Tibial artery (tissue), 4 donors: ENCODE measurements around the gene CTNNA3.

ENCODE experiments used
- DNase-seq, 2 donors: peaks; one replicate each; pipeline ENCODE4 v3.0.0-alpha.2; 2019
- H3K27ac ChIP-seq, 2 donors: fragments of 200-600 bp; sonication (generic) in 1 of 2; 1 replicate in 1 of 2; 2 replicates in 1 of 2; pipeline ENCODE4 v1.5.1; 2018 to 2019; ENCODE audit warnings: mild to moderate bottlenecking in 1 of 2
- H3K27me3 ChIP-seq, 2 donors: fragments of 200-600 bp; sonication (generic) in 1 of 2; one replicate each; pipeline versions ENCODE4 v1.5.1 to v1.6.0; 2016 to 2019
- H3K36me3 ChIP-seq, 3 donors: fragments of 200-600 bp; sonication (generic) in 2 of 3; one replicate each; pipeline ENCODE4 v1.5.1; 2016 to 2019; ENCODE audit warnings: mild to moderate bottlenecking in 2 of 3
- H3K4me1 ChIP-seq, 4 donors: fragments of 200-600 bp; sonication (generic) in 2 of 4; 1 replicate in 3 of 4; 2 replicates in 1 of 4; pipeline ENCODE4 v1.5.1; 2016 to 2019
- H3K4me3 ChIP-seq, 2 donors: fragments of 200-600 bp; sonication (generic) in 1 of 2; 1 replicate in 1 of 2; 2 replicates in 1 of 2; pipeline ENCODE4 v1.5.1; 2018 to 2019; ENCODE audit warnings: mild to moderate bottlenecking in 2 of 2
- H3K9me3 ChIP-seq, 3 donors: fragments of 200-600 bp; sonication (generic) in 1 of 3; one replicate each; pipeline ENCODE4 v1.5.1; 2016 to 2019
- CTCF ChIP-seq, 2 experiments: fragments of 200-600 bp in 1 of 2; fragments of 450-650 bp in 1 of 2; IDR thresholded peaks; one replicate each; pipeline ENCODE4 v1.5.1; 2017 to 2019; ENCODE audit warnings: antibody characterized with exemption in 2 of 2, mild to moderate bottlenecking in 1 of 2, moderate library complexity in 1 of 2
- intact Hi-C: fragments of 100-400 bp; cut with DNase I; formaldehyde crosslinking; loops from one replicate; pipeline ENCODE4 v1.15.0; 2023; ENCODE audit warnings: low total_unique reads

The CTNNA3 gene

GRCh38 chr10:66049335-66049734 lies 1646.7 kb downstream of the CTNNA3 start:
- H3K27ac ChIP-seq = no peak overlapping the region
- H3K9me3 ChIP-seq = peaks cover 0 to 10% (median 4%) of the 10 kb centered on the region in 3 donors
- H3K27me3 ChIP-seq = no peaks in the 10 kb centered on the region
- DNase-seq = no peak
- no peaks in the 10 kb centered on the region for H3K4me1 ChIP-seq
- no peak for TF ChIP-seq CTCF (IDR thresholded peaks at IDR 0.05)
- H3K4me3 ChIP-seq = no peak overlapping the region
- intact Hi-C loops = no loop called here
- no peaks in the 10 kb centered on the region for H3K36me3 ChIP-seq

- DNase-seq = no peak
- peaks cover 0 to 8% (median 4%) of the 10 kb centered on the region in 3 donors for H3K9me3 ChIP-seq
- H3K36me3 ChIP-seq = no peaks in the 10 kb centered on the region
- TF ChIP-seq CTCF (IDR thresholded peaks at IDR 0.05) = no peak
- no peak overlapping the region for H3K4me3 ChIP-seq
- no peaks in the 10 kb centered on the region for H3K27me3 ChIP-seq
- intact Hi-C loops = no loop called here
- no peaks in the 10 kb centered on the region for H3K4me1 ChIP-seq
- H3K27ac ChIP-seq = no peak overlapping the region
Measured at GRCh38 chr10:66045859-66046258, 1650.1 kb downstream of the CTNNA3 start.

GRCh38 chr10:66041771-66042170 lies 1654.2 kb downstream of the CTNNA3 start:
- no peak for TF ChIP-seq CTCF (IDR thresholded peaks at IDR 0.05)
- intact Hi-C loops = no loop called here

GRCh38 chr10:66038623-66039022 lies 1657.4 kb downstream of the CTNNA3 start:
- Histone ChIP-seq H3K36me3 (no peaks in the 10 kb centered on the region), H3K4me3 (no peak overlapping the region), H3K27me3 (no peaks in the 10 kb centered on the region), H3K4me1 (no peaks in the 10 kb centered on the region), H3K27ac (no peak overlapping the region), H3K9me3 (no peaks in the 10 kb centered on the region)
- TF ChIP-seq CTCF (IDR thresholded peaks at IDR 0.05) = no peak
- no peak for DNase-seq
- intact Hi-C loops = no loop called here

More at GRCh38 chr10:66041771-66042170, 1654.2 kb downstream of the CTNNA3 start:
- Histone ChIP-seq H3K4me3 (no peak overlapping the region), H3K27me3 (no peaks in the 10 kb centered on the region), H3K36me3 (no peaks in the 10 kb centered on the region), H3K9me3 (peaks cover 0 to 8% (median 0%) of the 10 kb centered on the region in 3 donors), H3K27ac (no peak overlapping the region), H3K4me1 (no peaks in the 10 kb centered on the region)
- no peak for DNase-seq

GRCh38 chr10:66026321-66026720 lies 1669.7 kb downstream of the CTNNA3 start:
- H3K4me1 ChIP-seq = no peaks in the 10 kb centered on the region
- TF ChIP-seq CTCF (IDR thresholded peaks at IDR 0.05) = no peak
- no peaks in the 10 kb centered on the region for H3K9me3 ChIP-seq
- intact Hi-C loops = no loop called here
- H3K36me3 ChIP-seq = no peaks in the 10 kb centered on the region
- H3K27me3 ChIP-seq = no peaks in the 10 kb centered on the region
- no peak overlapping the region for H3K4me3 ChIP-seq
- no peak for DNase-seq
- no peak overlapping the region for H3K27ac ChIP-seq

- DNase-seq = no peak
- TF ChIP-seq CTCF (IDR thresholded peaks at IDR 0.05) = no peak
- no peak overlapping the region for H3K4me3 ChIP-seq
- H3K27me3 ChIP-seq = no peaks in the 10 kb centered on the region
- intact Hi-C loops = no loop called here
- H3K27ac ChIP-seq = no peak overlapping the region
- no peaks in the 10 kb centered on the region for H3K9me3 ChIP-seq
- H3K4me1 ChIP-seq = no peaks in the 10 kb centered on the region
- no peaks in the 10 kb centered on the region for H3K36me3 ChIP-seq
Measured at GRCh38 chr10:66025186-66025585, 1670.8 kb downstream of the CTNNA3 start.
